ENCODE data around the gene UCKL1.

GRCh38 chr20:63968136-63968927 is 12.1 kb upstream of the UCKL1 start:
- TF ChIP-seq, protein P1, sequence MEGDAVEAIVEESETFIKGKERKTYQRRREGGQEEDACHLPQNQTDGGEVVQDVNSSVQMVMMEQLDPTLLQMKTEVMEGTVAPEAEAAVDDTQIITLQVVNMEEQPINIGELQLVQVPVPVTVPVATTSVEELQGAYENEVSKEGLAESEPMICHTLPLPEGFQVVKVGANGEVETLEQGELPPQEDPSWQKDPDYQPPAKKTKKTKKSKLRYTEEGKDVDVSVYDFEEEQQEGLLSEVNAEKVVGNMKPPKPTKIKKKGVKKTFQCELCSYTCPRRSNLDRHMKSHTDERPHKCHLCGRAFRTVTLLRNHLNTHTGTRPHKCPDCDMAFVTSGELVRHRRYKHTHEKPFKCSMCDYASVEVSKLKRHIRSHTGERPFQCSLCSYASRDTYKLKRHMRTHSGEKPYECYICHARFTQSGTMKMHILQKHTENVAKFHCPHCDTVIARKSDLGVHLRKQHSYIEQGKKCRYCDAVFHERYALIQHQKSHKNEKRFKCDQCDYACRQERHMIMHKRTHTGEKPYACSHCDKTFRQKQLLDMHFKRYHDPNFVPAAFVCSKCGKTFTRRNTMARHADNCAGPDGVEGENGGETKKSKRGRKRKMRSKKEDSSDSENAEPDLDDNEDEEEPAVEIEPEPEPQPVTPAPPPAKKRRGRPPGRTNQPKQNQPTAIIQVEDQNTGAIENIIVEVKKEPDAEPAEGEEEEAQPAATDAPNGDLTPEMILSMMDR (IDR thresholded peaks at IDR 0.05; ENCODE audit: insufficient read depth, low read length, poor library complexity, severe bottlenecking): no peak
- TF ChIP-seq EZH2phosphoT487 (conservative IDR thresholded peaks at IDR 0.05; ENCODE audit: low read length): no peak
